Inferior parietal cortex (tissue), 1 donor: ENCODE data around the gene FAM83C.
"Not testable (repeated sequence)": the region's sequence is repeated elsewhere in the genome, so short reads cannot be mapped to it uniquely, and the experiment has no call there.

Source experiments
- DNase-seq: peaks from one replicate; pipeline ENCODE4 v3.0.0-alpha.2; 2016; ENCODE audit errors: extremely low spot score

The FAM83C gene

GRCh38 chr20:35264755-35265154 is 27.5 kb downstream of the FAM83C start:
- no peak for DNase-seq

DNA sequence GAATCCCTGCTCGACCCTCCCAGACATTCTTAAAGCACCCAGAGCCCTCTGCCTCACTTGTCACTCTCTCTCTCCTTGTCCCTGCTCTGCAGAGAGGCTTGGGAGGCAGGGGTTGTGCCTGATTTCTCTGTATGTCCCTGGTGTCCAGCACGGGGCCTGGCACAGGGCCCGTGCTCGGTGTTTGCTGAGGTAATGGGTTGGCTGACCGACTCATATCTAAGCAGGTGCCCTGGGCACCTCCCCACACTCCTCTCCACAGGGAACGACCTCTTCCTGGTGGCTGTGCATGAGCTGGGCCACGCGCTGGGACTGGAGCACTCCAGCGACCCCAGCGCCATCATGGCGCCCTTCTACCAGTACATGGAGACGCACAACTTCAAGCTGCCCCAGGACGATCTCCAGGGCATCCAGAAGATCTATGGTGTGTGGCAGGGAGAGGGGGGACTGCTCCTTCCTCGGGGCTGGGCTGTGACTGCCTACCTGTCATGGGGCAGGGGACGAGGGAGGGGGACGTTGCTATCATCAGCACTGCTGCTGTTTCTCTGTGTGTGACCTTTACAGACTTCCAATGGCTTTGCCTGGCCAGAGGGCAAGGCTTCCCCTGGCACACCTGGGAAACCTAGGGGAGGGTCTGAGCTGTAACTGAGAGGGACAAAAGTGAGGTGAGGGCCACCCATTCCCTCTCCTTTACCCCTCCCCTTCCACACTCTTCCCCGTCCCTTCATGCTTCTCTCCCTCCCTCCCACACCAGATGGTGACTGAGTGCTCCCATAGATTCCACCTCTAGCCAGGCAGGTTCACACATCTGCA is 28.5 kb downstream of the FAM83C start:
- DNase-seq: no peak

- not testable (repeated sequence) for DNase-seq
Measured at GRCh38 chr20:35262731-35263531, 29.3 kb downstream of the FAM83C start.

DNA sequence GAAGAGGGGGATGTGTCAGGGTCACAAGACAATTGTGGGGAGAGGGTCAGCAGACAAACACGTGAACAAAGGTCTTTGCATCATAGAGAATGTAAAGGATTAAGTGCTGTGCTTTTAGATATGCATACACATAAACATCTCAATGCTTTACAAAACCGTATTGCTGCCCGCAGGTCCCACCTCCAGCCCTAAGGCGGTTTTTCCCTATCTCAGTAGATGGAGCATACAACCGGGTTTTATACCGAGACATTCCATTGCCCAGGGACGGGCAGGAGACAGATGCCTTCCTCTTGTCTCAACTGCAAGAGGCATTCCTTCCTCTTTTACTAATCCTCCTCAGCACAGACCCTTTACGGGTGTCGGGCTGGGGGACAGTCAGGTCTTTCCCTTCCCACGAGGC is 29.9 kb downstream of the FAM83C start:
- DNase-seq: not testable (repeated sequence)

DNA sequence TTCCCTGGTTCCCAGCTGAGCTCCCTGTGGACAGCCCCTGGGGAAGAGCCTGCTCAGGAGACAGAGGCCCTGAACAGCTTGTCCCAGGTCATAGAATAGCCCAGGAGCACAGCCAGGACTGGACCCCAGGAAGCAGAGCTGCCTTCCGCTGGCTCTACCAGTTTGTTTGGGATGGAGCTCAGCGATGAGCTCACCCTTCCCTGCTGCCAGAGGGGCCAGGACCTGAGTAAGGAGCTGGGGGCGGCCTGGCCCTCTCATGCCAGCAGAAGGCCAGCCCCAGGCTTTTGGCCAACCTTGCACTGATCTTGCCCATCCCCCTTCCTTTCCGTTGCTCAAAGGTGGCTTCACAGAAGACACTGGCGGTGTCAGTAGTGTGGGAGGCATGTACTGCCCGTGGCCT is 31.8 kb downstream of the FAM83C start:
- DNase-seq: no peak

GRCh38 chr20:35257175-35257909 is 34.9 kb downstream of the FAM83C start:
- DNase-seq: no peak

- no peak for DNase-seq
Measured at GRCh38 chr20:35254448-35254999, 37.7 kb downstream of the FAM83C start.

DNA sequence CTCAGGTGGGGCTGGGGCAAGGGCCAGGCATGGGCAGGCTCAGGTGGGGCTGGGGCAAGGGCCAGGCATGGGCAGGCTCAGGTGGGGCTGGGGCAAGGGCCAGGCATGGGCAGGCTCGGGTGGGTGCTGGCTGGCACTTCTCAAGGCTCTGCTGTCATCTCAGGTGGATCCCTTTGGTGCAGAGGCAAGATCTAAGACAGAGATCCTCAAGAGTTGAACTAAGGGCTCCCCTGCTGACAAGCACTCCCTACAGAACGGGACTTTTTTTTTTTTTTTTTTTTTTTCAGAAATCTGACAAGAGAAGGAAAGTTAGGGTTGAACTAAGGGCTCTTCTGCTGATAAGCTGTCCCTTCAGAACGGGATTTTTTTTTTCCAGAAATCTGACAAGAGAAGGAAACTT is 39.2 kb downstream of the FAM83C start:
- no peak for DNase-seq

DNA sequence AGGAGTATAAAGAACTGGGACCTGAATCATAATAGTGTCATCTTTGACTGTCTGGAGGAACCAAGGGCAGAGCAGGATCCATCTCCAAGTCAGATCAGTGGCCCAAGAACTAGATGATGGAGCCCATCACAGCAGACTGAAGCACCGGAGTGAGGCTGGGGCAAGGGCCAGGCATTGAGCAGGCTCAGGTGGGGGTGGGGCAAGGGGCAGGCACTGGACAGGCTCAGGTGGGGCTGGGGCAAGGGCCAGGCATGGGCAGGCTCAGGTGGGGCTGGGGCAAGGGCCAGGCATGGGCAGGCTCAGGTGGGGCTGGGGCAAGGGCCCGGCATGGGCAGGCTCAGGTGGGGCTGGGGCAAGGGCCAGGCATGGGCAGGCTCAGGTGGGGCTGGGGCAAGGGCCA is 39.6 kb downstream of the FAM83C start:
- DNase-seq: not testable (repeated sequence)

- no peak for DNase-seq
Measured at GRCh38 chr20:35252037-35252461, 40.2 kb downstream of the FAM83C start.

DNA sequence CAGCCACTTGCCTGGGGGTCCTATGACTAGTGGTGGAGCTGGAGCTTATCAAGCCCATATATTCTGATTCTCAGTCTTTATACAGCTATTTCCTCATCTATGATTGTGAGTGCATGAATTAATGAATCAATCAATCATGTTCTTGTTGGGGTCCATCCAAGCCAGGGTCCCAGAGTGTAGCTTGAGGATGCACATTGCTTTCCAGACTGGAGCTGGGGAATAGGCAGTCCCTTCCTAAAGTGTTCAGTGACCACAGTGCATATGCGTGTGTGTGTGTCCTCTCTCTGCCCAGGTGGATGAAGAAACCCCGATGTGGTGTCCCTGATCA is 40.6 kb downstream of the FAM83C start:
- DNase-seq: no peak

DNA sequence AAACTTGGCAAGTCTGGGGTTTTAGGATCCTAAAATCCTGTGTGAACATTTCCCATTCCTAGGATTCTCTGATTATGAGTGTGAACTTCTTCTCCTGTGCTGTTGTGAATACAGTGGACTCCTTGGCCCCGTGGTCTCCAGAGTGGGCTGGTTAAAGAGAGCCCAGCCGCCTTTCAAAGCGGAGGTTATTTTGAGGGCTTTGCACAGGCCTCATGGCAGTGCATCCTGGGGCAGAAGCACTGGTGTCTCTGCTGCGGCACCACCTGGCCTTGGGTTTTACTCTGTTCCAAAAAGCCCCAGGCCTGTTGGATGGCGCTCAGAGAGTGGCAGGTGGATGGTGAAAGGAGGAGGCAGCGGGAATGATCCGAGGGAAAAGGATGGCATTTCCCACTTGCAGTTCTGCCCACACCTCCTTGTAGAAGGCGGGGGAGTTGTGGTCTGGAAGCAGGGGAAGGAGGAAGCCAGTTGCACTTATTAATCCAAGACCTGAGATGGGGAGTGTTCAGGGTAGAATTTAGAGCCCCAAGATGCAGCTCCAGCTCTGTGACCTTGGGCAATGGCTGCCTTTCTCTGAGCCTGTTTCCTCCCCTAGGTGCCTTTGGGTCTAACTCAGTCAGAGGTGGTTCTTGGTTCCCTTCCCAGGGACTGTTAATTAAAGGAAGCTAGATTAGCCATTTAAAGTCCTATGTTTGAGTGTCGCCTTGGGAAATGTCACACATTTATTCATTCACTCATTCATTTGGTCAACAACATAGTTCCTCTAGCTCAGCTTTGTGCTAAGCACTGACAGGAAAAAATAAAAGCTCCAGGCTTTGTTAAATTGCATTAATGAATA is 43.4 kb downstream of the FAM83C start:
- DNase-seq: no peak

DNA sequence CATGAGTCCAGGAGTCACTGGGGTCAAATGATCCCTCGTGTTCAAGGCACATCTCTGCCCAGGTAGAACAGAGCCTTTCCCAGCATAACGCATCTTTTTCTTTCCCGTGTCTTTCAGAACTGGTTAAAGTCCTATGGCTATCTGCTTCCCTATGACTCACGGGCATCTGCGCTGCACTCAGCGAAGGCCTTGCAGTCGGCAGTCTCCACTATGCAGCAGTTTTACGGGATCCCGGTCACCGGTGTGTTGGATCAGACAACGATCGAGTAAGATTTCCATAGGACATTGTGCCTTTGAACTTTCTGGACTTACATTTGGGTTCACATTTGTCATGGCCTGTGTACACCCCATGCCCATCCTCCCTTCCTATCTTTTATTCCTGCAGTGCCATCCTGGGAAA is 45.5 kb downstream of the FAM83C start:
- no peak for DNase-seq

DNA sequence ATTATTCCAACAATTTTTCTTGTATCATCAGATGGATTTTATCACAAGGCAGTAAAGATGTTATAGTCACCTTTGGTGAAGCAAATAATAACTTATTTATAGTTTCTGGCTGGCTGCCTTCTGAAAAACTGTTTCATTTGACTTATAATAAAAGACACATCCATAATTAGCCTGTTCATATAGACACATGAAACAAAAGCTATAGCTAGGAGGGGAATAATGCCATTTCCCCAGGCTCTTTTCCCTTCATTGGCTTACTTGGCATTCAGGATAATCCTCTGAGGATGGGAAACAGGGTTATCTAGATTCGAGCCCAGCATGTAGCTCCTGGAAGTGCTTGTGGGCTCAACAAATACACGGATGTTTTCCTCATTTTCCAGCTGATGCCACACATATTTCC is 48.2 kb downstream of the FAM83C start:
- no peak for DNase-seq

GRCh38 chr20:35243317-35243716 is 48.9 kb downstream of the FAM83C start:
- no peak for DNase-seq

DNA sequence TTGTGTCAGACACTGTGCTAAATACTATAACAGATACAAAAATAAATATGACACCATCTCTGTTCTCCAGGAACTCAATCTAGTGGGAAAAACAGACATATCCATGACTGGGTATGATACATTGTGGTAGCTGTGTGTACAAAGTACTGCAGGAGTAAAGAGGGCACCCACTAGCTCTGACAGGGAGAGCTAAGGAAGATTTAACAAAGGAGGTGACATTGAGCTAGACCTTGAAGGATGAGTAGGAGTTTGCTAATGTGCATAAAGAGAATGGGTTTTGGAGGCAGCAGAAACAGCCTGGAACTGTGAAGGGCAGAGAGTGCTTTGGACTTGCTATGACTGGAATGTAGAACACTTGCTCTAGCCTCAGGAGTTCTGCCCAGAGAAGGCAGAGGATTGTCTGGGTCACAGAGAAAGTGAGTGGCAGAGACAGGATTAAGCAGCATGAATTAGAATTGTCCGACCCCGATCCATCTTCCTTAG is 51.4 kb downstream of the FAM83C start:
- DNase-seq: no peak

GRCh38 chr20:35240083-35240810 is 52.0 kb downstream of the FAM83C start:
- no peak for DNase-seq

- no peak for DNase-seq
Measured at GRCh38 chr20:35238735-35239134, 53.5 kb downstream of the FAM83C start.

GRCh38 chr20:35238170-35238569 is 54.1 kb downstream of the FAM83C start:
- no peak for DNase-seq

DNA sequence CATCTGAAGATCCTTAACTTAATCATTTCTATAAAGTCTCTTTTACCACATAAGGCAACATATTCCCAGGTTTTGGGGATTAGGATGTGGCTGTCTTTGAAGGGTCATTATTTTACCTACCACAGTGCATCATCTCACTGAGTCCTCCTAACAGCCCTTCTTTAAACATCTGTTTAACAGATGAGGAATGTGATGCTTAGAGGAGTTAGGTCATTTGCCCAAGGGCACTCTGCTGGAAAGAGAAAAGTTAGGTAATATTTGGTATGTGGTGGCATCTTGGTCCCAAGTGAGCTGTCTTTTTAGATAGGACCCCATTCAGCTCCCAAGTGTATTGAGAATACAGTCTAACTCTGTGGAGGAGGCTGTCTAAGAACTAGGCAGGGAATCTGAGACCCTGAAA is 54.7 kb downstream of the FAM83C start:
- DNase-seq: no peak
